Hindlimb muscle (tissue), 1 donor: Measurements from ENCODE around the gene TTC17. TPM values are rescaled to one million over a fixed set of nuclear protein-coding genes. Genes with fewer than 3 reads are reported as not detected.
"Not testable (repeated sequence)": the region's sequence is repeated elsewhere in the genome, so short reads cannot be mapped to it uniquely, and the experiment has no call there.

Experiments used
- DNase-seq: peaks from one replicate; pipeline ENCODE4 v3.0.0-alpha.2; 2013
- polyA plus RNA-seq: library from polyadenylated mRNA; unstranded; fragments of 120-200 nt; gene quantifications from one replicate; pipeline ENCODE4 v1.2.1, GENCODE V29; 2013; ENCODE audit not compliant: insufficient read length

TTC17 gene, protein sequence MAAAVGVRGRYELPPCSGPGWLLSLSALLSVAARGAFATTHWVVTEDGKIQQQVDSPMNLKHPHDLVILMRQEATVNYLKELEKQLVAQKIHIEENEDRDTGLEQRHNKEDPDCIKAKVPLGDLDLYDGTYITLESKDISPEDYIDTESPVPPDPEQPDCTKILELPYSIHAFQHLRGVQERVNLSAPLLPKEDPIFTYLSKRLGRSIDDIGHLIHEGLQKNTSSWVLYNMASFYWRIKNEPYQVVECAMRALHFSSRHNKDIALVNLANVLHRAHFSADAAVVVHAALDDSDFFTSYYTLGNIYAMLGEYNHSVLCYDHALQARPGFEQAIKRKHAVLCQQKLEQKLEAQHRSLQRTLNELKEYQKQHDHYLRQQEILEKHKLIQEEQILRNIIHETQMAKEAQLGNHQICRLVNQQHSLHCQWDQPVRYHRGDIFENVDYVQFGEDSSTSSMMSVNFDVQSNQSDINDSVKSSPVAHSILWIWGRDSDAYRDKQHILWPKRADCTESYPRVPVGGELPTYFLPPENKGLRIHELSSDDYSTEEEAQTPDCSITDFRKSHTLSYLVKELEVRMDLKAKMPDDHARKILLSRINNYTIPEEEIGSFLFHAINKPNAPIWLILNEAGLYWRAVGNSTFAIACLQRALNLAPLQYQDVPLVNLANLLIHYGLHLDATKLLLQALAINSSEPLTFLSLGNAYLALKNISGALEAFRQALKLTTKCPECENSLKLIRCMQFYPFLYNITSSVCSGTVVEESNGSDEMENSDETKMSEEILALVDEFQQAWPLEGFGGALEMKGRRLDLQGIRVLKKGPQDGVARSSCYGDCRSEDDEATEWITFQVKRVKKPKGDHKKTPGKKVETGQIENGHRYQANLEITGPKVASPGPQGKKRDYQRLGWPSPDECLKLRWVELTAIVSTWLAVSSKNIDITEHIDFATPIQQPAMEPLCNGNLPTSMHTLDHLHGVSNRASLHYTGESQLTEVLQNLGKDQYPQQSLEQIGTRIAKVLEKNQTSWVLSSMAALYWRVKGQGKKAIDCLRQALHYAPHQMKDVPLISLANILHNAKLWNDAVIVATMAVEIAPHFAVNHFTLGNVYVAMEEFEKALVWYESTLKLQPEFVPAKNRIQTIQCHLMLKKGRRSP
- 64.4 TPM for polyA plus RNA-seq

DNA sequence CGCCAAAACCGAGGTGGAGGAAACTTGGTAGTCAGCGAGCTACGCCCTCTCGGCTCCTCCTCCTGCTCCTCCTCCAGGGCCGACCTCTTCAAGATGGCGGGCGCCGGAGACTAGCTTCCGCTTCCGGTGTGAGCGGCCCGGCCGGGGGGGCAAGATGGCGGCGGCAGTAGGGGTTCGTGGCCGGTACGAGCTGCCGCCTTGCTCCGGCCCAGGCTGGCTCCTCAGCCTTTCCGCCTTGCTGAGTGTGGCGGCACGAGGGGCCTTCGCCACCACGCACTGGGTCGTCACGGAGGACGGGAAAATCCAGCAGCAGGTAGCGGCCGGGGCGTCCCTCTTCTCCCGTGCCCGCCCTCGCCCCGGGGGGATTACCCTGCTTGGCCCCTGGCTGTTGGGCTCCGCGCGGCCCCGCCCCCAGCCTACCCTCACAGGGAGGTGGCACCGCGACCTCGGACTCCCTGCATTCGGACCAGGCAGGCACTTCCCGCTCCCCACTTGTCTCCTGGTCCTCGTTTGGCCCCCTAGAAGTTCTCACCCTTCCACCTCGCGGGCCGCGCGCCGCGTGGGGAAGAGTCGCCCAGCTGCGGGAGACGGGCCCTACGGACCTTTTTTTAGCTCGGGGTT, at the start of gene TTC17:
Gene TTC17 (plus strand): TSS at position 120 of the 621 bp plus-strand sequence. CDS start 35 bp downstream, at position 155.
- peak; percentile 94 for DNase-seq

DNA sequence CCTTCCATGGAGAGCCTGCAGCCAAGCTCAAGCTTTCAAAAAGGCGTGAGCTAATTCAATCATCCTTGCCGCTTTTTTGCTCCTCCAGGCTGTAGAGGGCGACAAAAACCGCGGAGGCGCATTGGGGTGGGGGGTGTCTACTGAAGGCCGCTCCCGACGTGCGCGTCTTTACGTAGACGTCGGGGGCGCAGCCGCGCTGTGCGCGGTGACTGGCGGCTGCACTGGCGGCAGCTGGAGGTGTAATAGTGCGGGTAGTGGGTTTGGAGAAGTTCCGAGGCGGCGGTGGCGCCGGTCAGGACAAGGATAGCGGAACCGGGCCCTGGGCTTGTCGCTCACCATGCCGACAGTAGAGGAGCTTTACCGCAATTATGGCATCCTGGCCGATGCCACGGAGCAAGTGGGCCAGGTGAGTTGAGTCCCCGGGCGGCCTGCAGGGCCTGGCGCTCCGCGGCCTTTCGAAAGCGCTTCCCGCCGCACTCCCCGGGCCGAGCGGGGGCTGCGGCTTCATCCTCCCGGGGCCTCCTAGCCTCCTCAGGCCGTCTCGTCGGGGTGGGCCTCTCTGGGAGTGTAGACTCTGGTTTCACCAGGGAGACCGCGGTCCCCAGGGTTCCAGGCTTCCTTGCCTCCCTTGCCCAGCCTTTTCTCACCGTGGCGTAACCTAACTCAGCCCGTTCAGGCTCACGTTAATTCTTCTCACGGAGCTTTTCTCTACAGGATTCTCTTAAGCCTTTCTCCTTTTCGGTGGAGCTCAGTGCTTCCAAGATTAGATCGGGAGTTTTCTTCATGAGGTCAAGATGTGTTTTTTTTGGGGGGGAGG, 46.7 kb upstream of the TTC17 start, which contains the start of gene API5:
Gene API5 (plus strand): TSS at position 206 of the 817 bp plus-strand sequence. CDS start 132 bp downstream, at position 338.
- peak; percentile 94 for DNase-seq

DNA sequence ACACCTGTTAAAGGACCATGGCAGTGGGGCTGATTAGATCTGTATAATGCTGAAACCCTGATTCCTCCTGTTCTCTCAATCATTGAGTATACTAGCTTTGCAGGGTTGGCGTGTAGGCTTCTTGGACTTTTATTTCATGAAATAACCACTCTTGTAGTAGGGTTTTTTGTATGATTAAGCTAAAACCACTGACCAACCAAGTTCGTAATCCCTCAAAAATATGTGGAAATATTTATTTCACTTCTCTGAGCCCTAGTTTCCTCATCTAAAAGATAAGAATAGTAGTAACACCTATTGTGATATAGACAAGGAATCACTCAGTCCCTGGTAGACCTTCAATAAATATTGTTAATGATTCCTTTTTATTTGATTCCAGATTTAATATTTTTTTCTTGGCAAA, 42.8 kb upstream of the TTC17 start:
- DNase-seq = no peak

DNA sequence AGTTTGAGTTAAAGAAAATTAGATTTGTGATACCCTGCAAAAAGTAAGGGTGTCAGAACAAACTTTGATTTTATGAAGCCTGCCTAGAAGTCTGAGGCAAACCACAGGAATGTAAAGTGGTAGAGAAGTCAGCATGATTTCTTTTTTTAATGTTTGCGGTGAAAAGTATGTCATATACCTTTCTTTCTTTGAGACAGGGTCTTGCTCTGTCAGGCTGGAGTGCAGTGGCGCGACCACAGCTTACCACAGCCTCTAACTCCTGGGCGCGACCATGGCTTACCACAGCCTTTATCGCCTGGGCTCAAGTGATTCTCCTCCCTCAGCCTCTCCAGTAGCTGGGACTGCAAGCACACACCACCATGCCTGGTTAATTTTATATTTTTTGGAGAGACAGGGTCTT, 42.3 kb upstream of the TTC17 start:
- DNase-seq = no peak

DNA sequence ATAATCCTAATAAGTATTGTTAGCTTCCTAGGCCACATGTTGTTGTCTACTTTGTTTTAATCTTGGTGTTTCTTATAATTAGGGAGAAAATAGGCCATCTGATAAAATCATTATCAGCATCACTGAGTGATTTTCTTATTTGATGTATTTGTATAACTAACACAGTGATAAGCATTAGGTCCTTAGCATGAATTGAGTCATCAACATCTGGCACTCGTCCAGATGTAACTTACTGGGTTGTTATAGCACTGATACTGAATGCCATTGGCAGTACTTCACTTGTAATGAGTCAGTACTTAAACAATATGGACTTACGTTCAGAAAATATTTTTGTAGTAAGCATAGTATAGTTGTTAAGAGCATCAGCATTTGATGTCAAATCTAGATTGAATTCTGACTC, 30.7 kb upstream of the TTC17 start:
- no peak for DNase-seq

DNA sequence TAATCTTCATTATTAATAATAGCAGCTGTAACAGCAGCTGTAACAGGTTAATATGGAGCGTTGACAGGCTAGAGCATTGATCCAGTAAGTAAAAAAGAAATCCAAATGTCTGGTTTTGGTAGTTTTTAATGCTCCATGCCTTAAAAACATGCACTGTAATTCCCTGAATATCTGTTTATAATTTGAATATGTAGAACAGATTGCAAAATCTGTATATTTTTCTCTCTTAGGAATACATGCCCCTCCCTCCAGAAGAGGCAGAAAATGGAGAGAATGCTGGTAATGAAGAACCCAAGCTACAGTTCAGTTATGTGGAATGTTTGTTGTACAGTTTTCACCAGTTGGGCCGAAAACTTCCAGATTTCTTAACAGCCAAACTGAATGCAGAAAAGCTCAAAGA, 30.2 kb upstream of the TTC17 start:
- DNase-seq = no peak

DNA sequence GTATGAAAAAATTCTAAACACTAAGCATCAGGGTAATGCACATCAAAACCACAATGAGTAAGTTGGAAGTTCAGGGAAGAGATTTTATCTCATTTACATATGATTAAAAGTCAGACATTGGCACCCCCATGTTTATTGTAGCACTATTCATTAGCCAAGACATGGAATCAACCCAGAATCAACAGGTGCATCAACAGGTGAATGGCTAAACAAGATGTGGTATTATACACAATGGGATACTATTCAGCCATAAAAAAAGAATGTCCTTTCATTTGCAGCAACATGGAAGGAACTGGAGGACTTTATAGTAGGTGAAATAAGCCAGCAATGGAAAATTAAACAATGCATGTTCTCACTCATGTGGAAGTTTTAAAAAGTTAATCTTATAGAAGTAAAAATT, 17.6 kb upstream of the TTC17 start:
- DNase-seq = no peak

DNA sequence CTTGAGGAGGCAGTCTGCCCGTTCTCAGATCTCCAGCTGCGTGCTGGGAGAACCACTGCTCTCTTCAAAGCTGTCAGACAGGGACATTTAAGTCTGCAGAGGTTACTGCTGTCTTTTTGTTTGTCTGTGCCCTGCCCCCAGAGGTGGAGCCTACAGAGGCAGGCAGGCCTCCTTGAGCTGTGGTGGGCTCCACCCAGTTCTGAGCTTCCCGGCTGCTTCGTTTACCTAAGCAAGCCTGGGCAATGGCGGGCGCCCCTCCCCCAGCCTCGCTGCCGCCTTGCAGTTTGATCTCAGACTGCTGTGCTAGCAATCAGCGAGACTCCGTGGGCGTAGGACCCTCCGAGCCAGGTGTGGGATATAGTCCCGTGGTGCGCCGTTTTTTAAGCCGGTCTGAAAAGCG, 7.3 kb upstream of the TTC17 start:
- not testable (repeated sequence) for DNase-seq

DNA sequence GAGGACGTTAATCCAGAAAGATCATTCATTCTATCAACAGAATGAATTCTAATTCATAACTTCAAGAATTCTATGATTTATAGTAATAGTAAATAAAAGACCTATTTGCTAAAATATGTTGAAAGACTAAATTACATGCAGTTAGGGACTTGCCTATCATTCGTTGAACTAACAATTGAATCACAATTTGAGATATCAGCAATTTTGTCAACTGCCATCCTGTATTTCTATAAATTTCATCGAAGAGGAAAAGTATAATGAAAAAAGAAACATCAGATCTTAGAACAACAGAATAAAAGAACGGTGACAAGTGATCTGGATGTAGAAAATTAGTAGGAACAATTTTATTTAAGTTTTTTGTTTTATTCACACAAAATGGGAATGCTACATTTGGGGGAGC, 4.4 kb upstream of the TTC17 start:
- no peak for DNase-seq

DNA sequence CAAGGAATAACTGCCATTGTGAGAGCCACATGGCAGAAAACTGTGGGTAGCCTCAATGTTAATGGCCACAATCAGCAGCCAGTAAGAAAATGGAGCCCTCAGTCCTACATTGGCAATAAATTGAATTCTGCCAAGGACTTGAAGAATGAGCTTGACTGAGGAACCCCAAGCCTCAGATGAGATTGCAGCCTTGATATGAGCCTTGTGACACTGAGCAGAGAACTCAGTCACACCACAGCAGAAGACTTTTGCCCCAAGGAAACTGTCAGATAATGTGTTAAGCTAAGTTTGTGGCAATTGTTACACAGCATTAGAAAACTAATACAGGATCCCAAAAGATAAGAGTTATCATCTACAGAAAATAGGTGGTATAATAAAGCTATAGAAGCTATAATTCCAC, 2.4 kb upstream of the TTC17 start:
- DNase-seq = no peak

DNA sequence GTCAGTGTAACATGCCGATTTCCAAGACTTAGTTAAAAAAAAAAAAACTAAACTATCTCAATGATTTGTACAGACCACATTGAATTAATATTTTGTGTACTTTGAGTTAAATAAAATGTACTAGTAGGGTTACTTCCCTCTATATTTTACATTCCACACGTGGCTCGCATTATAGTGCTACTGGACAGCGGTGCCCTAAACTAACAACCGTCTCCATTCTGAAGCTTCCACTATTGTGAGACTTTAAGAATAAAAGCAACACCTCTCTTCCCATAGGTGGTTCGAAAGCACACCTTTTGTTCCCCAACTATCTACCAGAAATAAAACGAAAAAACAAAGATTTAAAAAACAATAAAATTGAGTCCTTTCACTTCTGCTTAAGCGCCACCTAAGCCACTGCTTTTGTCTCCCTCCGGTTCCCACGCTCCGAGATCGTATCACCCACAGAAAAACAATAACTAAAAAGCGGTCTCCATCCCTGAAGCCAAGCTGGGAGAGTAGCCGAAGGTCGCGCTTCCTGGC, 380 bp upstream of the TTC17 start:
- DNase-seq = no peak

DNA sequence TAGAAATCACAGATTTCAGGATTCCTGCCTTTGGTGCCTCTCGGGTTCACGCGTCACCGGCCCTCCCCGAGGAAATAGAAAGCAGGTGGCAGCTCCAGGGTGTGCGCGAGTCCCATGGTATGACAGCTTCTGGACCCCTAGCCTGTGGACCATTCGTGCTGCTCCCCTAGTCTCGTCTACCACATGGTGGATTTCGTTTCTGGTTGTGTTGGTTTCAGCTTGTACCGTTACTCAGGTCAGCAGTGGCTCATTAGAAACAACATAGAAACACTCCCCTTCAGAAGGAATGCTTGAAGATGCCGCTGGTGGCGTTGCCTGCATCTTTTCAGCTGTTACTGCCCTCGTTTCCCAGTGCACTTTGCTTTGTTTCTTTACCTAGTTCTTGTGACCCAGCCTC, 700 bp downstream of the TTC17 start:
- no peak for DNase-seq

DNA sequence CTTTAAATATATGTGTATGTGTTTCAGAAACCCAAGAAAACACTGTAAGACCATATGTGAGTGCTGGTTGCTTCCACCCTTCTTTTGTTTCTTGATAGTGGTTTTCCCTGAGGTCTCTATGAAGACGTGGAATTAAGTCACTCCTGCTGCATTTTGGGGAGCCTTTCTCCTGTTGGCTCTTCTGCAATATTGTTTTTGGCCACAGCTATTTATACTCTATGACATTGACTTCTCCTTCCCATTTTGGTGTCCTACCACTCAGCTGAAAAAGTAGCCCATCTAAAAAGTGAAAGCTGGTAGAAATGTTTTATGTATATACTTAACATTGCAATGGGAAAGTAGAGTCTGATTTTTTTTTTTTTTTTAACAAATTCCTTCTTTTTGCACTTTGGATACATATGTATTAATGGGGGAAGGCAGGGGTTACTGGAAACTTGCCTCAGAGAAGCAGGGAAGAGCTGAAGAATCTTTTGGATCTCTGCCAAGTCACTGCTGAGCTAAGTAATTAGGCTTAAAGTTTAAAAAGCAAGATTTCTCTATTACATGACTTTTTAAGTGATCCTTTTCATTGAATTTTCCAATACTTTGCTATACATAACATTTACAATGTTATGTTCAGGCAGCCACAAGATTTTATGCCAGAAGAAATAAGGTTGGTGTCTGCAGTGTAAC, 1.8 kb downstream of the TTC17 start:
- no peak for DNase-seq

DNA sequence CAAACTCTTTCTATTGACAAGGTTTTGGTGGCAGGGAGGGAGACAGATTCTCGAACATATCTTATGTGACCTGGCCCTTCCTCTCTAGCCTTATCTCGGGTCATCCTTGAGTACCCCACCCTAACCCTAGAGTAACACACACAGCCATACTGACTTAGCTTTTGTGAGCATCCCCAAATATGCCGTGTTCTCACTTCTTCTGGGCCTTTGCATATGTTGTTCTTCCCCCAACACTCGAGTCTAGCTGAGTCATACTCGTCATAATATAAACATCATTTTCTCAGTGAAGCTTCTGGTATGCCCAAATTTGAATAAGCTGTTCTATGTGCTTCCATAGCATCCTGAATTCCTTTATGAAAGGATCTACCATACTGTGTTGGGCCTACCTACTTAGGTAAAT, 8.0 kb downstream of the TTC17 start:
- DNase-seq = no peak

DNA sequence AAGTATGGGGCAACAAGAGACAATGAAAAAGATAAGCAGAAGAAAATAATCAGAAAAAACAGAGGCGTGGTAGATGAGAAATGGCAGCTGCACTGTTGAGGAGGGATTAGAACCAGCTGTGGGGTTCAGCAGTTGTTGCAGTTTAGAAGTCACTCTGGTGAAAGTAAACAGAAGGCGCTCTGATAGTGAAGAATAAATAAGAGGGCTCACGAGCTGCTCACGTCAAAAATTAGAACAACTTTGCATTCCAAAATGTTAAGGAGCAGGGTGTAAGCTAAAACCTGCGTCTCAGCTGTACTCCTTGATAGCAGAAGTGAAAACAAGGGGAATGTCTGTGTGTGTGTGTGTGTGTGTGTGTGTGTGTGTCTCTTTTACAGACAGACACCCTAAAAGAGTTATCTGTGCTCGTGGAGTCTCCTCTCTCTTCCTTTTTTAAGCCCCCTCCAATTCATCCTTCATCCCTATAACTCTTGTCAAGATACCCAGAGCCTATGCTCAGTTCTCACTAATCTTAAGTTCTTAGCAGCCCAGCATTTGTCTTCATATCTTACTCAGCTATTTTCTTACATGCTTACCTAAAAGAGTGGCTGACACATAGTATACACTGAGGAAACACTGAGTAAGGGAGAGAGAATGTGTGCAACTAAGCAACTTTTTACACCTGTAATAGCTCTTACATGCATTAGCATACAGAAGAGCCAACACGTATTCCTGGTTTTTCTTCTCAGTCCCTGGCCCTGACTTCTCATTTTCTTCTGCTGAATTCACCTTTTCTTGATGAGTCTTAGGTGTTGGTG, 8.9 kb downstream of the TTC17 start:
- no peak for DNase-seq

DNA sequence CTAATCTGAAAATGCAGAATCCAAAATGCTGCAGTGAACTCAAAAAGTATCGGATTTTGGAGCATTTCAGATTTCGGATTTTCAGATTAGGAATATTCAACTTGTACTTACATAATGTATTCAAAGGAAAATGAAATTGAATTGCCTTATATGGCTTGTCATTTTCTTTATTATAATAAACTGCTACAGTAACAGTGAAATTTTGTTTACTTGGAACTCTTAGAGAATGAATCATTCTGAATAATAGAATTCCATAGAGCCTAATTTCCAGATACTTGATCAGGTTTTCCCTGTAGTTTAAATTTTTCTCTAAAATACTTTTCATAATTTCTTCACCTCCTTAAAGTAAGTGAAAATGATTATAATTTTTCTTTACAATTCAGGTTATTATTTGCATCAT, 17.3 kb downstream of the TTC17 start:
- no peak for DNase-seq

DNA sequence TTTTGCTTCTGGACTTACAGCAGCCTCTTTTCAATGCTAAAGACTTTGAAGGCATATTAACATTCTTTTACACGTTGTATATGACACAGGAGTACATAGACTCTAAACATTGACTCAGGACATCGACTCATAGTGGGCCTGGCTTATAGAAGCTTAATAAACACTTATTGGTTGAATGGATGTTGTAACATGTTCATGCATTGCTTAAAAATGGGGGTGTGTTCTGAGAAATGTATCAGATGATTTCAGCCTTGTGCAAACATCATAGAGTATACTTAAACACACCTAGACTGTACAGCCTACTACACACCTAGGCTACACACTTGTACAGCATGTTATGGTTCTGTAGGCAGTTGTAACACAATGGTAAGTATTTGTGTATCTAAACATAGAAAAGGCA, 17.9 kb downstream of the TTC17 start:
- no peak for DNase-seq

DNA sequence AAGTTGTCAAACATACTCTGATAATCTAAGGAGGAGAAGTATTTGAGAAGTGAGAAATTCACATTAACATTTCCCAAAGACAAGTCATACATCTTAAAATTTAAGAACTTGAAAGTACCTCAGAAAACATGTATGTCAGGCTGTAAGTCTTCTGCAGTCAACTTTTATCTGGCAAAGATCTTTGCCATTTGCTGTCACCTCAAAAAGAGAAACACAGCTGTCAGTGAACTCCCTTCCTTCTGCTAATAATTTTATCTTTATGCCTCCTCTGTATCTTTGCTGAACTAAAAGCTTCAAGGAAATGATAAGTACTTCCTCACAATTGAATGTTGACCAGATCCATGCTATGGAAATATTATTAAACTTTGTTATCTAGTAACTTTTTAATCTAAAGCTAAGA, 18.7 kb downstream of the TTC17 start:
- no peak for DNase-seq

DNA sequence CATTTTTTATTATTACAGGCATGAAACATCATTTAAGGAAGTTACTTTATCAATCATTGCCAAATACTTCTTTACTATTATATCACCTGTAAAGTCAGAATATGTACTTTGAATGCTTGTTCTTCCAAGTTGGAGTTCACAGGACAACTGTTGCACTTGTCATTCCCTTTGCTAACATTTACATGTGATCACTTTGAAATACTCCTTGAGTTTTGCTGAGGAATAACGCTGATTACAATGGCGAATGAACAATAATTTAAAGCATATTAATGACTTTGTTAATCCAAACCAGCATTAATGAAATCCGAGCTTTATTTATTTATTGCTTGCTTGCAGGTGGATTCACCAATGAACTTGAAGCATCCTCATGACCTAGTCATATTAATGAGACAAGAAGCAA, 20.2 kb downstream of the TTC17 start:
- DNase-seq = no peak

DNA sequence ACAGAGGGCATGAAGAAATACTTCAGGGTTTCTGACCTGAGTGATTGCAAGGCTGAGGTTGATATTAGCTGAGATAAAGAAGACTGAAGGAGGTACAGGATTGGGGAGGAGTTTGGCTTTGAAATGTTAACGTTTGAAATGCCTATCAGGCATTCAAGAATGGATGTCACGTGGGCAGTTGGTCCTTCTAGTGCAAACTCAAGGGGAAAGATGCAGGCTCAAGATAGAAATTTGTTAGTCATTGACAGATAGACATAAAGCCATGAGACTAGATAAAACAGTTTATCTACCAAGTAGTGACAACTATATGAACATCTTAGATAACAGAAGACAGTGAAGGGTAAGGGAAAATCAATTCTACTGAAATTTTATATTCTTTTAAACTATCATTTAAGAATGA, 23.1 kb downstream of the TTC17 start:
- DNase-seq = no peak
